SW480 (cell line): Measurements from ENCODE around the gene TUBGCP5.
"Not testable (repeated sequence)": the region's sequence is repeated elsewhere in the genome, so short reads cannot be mapped to it uniquely, and the experiment has no call there.

Experiments used
- DNase-seq: peaks from one replicate; pipeline ENCODE4 v3.0.0-alpha.2; 2016; ENCODE audit warnings: low spot score

The TUBGCP5 gene

DNA sequence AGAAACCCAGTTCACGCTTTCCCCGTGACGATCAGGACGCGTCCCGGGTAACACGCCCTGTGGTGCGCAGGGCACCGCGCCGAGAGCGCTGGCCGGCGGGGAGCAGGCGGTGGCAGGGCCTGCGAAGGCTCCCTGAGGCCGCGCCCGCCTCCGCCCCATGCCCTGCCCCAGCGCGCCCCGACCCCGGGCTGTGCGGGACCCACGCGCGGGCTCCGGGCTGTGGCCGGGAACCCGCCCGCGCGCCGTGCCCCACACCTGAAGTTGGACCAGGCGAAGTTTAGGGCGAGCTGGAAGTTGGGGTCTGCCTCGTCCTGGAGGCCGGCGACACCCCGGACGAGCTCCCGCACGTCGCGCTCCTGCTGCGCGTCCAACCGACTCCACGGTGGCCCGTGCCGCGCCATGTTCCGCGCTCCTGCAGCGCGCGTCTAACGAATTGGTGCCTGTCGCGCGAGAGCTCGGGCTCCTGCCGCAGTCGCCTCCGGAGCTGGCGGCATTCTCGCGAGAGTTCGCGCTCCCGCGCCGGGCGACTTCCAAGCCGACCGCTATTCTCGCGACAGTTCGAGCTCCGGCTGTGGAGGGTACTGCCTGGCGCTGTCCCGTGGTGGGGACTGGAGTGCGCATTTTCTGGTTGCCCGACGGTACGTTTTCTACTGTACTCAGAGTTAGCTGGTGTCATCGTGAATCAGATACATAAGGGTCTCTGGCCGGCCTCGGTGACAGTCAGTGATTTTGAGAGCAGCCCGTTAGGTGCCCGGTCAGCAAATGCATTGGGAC, at the start of gene TUBGCP5:
Gene TUBGCP5, minus strand, starts transcription at position 427 of the 774 bp plus-strand sequence. Its CDS starts 26 bp downstream, at position 401.
- peak; percentile 90 for DNase-seq

DNA sequence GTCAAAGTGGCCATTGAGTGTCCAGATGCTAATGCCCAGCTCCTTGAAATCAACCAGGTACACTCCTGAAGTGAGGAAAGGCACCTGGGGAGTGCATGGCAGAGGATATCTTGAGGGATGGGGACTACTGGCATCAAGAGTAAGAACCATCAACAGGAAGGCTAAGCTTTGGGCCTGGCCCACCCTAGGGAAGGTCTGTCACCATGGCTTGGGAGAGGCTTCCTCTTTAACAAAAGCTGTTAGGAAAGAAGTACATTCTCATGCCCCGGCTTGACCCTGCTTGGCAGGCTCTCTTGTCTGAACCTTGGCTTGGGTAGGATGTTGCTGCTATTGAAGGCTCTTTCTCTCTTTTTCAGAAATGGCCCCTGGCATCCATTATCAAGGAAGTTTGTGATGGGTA, 43.7 kb upstream of the TUBGCP5 start:
- DNase-seq: no peak

DNA sequence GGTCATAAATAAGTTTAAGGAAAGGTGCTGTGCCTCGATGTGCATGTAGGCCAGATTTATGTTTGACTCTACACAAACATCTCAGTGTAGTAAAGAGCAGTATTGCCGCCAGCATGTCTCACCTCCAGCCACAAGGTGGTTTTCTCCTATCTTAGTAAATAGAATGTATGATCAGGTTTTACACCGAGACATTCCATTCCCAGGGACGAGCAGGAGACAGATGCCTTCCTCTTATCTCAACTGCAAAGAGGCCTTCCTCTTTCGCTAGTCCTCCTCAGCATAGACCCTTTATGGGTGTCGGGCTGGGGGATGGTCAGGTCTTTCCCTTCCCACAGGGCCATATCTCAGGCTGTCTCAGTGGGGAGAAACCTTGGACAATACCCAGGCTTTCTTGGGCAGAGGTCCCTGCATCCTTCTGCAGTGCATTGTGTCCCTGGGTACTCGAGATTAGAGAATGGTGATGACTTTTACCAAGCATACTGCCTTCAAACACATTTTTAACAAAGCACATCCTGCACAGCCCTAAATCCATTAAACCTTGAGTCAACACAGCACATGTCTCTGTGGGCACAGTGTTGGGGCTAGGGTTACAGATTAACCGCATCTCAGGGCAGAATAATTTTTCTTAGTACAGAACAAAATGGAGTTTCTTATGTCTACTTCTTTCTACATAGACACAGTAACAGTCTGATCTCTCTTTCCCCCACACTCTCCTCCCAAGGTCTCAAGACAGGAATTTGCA, 42.8 kb upstream of the TUBGCP5 start:
- not testable (repeated sequence) for DNase-seq

DNA sequence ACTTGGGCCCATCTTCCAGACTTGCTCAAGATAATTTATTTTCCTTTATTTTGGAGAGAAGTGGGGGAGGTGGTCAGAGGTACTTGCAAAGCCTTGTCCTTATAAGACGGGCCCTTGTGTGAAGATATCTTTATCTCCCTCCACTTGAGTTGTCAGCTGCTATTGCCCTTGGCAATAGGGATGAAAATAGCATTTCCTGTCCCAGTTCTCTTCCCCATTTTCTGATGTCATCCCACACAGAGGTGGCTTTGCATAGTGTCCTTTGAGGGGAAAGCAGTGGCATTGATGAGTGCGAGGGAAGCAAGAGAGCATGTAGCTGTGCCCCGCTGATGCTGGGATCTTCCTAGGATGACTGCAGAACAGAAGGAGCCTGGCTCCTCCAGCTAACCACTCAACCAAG, 41.9 kb upstream of the TUBGCP5 start:
- no peak for DNase-seq

DNA sequence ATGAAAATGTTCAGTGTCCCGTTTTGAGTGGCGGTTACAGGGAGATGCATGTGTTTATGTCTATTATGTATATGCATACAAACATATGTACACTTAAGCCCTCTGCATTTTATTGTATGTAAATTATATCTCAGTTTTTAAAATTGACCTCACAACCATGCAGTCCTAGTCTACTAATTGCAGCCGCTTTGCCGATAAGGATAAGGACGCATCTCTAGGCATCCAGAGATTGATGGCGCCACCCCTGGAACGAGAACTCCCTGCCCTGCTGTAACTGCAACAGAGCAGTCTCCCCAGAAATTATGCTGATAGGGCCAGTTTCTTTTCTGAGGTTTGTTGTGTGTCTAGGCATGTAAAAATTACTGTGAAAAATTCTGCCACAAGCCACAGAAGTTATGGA, 40.4 kb upstream of the TUBGCP5 start:
- no peak for DNase-seq

DNA sequence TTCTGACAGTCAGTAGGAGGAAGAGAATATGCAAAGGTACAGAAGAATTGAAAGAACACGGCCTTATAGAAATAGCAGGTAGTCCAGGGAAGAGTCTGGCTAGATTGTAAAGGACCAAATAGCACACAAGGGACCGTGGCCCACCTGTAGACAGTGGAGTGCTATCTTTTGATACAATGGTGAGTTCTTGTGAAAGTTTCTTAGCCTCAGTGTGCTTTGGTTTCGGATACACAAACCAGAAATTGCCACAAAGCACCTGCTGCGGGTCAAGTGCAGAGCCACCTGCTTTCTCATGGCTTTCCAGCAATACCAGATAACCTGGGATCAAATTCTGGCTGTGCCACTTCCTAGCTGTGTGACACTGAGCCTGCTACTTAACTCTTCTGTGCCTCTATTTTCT, 36.6 kb upstream of the TUBGCP5 start:
- no peak for DNase-seq

DNA sequence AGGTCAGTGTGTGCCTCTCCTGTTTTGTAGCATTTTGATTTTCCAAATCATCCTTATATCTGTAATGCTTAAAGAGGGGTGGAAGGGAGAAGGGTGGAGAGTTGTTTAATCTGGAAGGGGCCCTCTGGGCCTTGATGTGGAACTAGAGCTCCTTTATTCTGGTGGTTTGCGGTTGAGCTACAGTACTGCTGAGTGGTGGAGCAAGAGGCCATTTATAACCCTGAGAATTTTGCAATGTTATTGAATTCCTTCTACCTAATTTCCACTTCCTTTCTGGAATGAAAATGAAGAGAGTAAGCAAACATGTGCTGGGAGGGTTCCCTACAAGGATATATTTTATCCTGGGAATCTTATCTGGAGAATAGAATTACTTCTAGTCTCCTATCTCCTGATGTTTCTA, 35.3 kb upstream of the TUBGCP5 start:
- DNase-seq: peak; percentile 45

DNA sequence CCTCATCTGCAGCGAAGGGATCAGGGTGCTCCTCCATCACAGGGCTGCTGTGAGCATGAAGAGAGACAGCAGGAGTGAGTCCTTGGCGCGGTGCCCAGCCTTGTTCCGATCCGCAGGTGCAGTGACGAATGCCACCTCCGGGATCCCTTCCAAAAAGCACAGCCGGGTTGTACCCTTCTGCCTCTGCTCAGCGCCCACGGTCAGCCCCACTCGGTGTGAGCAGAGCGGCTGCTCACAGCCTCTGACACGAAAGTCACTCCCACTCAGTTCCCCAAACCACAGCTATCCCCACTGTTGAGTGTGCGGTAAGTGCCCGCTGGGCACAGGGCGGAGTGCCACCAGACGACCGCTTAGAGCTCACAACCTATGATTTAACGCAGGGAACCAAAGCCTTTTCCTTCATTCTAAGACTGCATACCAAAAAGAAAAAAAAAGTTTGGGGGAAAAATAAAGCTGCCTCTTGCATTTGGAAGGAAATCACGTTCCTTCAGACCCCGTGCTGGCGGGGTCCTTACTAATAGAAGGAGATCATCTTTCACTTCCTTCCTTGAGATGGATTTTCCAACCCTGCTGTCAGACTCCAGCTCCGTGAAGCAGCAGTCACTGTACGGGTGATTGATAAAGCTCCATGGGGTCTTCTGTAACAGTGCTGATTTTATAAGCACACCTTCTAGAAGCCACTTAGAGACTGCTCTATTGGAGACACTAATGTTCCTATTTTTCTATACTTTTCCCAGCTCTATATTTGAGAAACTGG, 34.7 kb upstream of the TUBGCP5 start:
- peak; percentile 30 for DNase-seq

DNA sequence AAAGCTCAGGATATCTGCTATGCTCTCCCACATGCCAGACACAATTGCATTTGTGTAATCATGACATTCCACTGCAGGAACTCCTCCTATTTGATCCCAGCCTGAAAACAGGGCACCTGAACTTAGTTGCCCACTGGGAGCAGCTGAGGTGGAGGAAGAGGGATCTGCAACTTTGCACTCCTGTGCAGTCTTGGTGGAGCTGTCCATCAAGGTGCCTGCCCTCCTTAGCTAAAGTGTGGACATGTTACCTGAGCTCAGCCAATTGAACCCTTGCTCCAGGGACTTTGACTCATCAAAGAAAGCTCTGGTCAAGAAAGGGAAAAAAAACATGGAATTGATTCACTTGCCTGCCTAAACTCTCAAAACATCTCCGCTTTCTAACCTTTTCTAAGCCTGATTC, 33.3 kb upstream of the TUBGCP5 start:
- no peak for DNase-seq

DNA sequence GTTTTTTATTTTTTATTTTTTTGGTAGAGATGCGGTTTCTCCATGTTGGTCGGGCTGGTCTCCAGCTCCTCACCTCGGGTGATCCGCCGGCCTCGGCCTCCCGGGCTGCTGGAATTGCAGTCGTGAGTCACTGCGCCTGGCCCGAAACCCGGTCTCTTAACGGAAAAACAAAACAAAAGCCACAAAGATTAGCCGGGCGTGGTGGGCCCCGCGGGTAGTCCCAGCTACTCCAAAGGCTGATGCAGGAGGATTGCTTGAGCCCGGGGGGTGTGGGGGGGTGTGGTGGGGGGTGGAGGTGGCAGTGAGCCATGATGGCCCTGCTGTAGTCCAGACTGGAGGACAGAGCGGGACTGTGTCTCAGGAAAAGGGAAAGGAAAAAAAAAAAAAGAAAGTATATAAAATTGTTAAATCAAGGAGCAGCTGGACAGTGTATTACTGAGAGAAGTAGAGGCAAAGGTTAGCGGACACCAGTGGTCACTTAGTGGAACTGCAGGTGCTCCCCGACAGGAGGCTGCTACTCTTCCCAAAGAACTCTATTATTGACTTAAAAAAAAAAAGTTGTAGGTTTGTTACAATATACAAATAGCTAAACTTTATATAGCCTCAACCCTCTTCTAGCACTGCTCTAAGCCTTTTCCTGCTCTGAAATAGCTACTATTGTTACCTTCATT, 30.3 kb upstream of the TUBGCP5 start:
- peak; percentile 43 for DNase-seq

DNA sequence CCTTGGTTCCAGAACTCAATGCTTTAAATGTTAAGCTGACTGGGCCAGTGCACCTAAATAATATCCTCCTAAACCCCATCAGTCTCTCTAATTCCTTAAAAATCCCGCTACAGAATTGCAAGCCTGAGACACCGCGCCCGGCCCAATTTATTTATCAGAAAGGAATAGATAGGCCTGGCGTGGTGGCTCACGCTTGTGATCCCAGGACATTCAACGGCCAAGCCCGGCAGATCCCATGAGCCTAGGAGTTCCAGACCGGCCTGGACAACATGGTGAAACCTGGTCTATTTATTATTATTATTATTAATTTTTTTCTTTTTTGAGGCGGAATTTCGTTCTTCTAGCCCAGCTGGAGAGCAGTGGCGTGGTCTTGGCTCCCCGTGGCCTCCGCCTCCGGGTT, 28.0 kb upstream of the TUBGCP5 start:
- DNase-seq: no peak

DNA sequence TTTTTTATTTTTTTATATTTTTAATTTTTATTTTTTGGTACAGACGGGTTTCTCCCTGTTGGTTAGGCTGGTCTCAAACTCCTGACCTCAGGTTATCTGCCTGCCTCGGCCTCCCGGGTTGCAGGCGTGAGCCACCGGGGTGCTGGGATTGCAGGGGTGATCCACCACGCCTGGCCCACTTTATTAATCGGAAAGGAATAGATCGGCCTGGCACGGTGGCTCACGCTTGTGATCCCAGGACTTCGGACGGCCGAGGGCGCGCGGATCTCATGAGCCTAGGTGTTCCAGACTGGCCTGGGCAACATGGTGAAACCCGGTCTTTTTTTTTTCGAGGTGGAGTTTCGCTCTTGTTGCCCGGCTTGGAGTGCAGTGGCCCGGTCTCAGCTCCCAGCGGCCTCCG, 26.5 kb upstream of the TUBGCP5 start:
- DNase-seq: no peak

DNA sequence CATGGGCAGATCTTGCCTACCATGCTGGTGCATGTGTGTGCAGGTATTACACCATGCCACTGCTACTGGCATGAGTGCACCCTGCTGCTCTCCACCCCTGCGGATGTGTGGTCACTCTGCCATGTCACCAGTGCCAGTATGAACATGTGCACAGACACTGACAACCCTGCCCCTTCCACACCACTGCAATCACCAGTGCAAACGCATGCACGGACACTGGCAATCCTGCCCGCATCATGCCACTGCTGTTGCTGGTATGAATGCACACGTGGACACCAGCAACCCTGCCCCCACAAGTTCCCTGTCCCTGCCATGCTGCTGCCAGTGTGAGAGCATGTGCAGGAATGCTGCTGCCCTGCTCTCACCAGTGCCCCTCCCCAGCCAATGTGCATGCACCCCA, 24.8 kb upstream of the TUBGCP5 start:
- no peak for DNase-seq

DNA sequence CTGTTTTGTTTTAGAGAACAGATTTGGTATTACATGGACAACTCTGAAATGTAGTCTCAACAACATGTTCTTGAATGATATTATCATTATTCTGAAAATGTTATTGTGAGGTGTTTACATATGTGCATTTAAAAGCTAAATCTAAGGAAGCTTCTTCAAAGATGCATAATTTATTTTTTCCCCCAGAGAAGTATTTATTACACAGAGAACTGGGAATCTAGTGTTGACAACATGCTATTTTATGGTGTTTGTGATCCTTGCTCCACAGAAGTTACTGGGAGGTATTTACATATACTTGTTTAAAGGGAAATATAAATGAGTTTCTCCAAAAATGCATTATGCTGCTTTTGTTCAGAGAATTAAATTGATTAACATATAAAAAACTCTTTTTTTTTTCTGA, 18.3 kb upstream of the TUBGCP5 start:
- no peak for DNase-seq

DNA sequence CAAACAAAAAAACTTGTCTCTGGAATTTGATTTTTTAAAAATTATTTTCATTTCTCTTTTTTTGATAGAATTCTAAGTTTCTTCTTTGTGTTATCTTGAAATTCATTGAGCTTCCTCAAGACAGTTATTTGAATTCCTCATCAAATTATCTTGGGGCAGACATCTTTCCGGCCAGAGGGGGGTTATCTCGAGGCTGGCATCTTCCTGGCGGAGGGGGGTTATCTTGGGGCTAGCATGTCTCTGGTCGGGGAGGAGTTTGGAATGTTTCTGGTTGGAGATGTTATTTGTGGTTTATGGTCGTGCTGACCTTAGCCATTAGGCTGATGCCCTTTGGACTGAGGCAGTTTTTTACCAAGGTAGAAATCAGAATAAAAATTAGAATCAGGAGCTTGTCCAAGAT, 15.9 kb upstream of the TUBGCP5 start:
- no peak for DNase-seq

DNA sequence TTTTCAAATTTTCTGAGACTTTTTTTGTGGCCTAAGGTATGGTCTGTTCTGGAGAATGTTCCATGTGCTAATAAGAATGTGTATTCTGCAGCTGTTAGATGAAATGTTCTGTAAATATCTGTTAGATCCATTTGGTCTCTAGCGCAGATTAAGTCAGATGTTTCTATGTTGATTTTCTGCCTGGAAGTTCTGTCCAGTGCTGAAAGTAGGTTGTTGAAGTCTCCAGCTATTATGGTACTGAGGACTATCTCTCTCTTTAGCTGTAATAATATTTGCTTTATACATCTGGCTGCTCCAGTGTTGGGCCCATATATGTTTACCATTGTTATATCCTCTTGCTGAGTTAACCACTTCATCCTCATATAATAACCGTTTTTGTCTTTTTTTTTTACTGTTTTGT, 13.2 kb upstream of the TUBGCP5 start:
- no peak for DNase-seq

DNA sequence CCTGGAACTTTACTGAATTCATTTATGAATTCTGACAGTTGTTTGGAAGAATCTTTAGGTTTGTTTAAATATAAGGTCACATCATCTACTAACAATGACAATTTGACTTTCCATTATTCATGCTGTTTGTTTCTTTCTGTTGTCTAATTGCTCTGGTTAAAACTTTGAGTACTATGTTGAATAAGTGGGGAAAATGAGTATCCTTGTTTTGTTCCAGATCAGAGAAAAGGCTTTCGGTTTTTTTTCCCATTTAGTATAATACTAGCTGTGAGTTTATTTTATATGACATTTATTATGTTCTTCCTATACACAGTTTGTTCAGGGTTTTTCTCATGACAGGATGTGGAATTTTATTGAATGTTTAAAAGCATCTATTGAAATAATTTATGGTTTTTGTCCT, 11.3 kb upstream of the TUBGCP5 start:
- no peak for DNase-seq

DNA sequence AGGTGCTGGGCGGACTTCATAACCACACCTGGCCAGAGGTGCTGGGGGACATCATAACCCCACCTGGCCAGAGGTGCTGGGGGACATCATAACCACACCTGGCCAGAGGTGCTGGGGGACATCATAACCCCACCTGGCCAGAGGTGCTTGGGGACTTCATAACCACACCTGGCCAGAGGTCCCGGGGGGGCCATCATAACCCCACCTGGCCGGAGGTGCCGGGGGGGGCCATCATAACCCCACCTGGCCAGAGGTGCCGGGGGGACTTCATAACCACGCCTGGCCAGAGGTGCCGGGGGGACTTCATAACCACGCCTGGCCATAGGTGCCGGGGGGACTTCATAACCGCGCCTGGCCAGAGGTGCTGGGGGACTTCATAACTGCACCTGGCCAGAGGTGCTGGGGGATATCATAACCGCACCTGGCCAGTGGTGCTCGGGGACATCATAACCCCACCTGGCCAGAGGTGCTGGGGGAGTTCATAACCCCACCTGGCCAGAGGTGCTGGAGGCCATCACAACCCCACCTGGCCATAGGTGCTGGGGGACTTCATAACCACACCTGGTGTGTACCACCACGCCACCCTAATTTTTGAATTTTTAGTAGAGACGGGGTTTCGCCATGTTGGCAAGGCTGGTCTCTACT, 10.7 kb upstream of the TUBGCP5 start:
- no peak for DNase-seq

DNA sequence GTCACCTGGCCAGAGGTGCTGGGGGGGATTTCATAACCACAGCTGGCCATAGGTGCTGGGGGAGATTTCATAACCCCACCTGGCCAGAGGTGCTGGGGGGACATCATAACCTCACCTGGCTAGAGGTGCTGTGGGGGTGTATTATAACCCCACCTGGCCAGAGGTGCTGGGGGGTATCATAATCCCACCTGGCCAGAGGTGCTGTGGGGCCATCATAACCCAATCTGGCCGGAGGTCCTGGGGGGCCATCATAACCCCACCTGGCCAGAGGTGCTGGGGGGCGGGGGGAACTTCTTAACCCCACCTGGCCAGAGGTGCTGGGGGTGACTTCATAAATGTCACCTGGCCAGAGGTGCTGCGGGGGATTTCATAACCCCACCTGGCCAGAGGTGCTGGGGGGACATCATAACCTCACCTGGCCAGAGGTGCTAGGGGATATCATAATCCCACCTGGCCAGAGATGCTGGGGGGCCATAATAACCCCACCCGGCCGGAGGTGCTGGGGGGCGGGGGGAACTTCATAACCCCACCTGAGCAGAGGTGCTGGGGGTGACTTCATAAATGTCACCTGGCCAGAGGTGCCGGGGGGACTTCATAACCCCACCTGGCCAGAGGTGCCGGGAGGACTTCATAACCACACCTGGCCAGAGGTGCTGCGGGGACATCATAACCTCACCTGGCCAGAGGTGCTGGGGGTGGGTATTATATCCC, 9.4 kb upstream of the TUBGCP5 start:
- DNase-seq: not testable (repeated sequence)

DNA sequence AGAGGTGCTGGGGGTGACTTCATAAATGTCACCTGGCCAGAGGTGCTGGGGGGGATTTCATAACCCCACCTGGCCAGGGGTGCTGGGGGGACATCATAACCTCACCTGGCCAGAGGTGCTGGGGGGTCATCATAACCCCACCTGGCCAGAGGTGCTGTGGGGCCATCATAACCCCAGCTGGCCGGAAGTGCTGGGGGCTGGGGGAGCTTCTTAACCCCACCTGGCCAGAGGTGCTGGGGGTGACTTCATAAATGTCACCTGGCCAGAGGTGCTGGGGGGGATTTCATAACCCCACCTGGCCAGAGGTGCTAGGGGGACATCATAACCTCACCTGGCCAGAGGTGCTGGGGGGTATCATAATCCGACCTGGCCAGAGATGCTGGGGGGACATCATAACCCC, 4.6 kb upstream of the TUBGCP5 start:
- DNase-seq: not testable (repeated sequence)

DNA sequence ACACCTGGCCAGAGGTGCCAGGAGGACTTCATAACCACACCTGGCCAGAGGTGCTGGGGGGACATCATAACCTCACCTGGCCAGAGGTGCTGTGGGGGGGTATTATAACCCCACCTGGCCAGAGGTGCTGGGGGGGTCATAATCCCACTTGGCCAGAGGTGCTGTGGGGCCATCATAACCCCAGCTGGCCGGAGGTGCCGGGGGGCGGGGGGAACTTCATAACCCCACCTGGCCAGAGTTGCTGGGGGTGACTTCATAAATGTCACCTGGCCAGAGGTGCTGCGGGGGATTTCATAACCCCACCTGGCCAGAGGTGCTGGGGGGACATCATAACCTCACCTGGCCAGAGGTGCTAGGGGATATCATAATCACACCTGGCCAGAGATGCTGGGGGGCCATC, 4.2 kb upstream of the TUBGCP5 start:
- DNase-seq: not testable (repeated sequence)
